ENCODE measurements around the gene CLRN2.

- TF ChIP-seq SIN3A (IDR thresholded peaks at IDR 0.05; ENCODE audit: borderline replicate concordance, insufficient read depth, low read length) = no peak
- TF ChIP-seq, protein P1, sequence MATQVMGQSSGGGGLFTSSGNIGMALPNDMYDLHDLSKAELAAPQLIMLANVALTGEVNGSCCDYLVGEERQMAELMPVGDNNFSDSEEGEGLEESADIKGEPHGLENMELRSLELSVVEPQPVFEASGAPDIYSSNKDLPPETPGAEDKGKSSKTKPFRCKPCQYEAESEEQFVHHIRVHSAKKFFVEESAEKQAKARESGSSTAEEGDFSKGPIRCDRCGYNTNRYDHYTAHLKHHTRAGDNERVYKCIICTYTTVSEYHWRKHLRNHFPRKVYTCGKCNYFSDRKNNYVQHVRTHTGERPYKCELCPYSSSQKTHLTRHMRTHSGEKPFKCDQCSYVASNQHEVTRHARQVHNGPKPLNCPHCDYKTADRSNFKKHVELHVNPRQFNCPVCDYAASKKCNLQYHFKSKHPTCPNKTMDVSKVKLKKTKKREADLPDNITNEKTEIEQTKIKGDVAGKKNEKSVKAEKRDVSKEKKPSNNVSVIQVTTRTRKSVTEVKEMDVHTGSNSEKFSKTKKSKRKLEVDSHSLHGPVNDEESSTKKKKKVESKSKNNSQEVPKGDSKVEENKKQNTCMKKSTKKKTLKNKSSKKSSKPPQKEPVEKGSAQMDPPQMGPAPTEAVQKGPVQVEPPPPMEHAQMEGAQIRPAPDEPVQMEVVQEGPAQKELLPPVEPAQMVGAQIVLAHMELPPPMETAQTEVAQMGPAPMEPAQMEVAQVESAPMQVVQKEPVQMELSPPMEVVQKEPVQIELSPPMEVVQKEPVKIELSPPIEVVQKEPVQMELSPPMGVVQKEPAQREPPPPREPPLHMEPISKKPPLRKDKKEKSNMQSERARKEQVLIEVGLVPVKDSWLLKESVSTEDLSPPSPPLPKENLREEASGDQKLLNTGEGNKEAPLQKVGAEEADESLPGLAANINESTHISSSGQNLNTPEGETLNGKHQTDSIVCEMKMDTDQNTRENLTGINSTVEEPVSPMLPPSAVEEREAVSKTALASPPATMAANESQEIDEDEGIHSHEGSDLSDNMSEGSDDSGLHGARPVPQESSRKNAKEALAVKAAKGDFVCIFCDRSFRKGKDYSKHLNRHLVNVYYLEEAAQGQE (IDR thresholded peaks at IDR 0.05; ENCODE audit: insufficient read depth in 1 of 2, low read depth in 2 of 2, low read length in 2 of 2) = no peak
These were observed 20.3 kb downstream of the CLRN2 start for GRCh38 chr4:17535242-17535641.

Measured in PFSK-1 (cell line).